ENCODE measurements around the gene EPN2.
"Not testable (repeated sequence)": the region's sequence is repeated elsewhere in the genome, so short reads cannot be mapped to it uniquely, and the experiment has no call there.

DNA sequence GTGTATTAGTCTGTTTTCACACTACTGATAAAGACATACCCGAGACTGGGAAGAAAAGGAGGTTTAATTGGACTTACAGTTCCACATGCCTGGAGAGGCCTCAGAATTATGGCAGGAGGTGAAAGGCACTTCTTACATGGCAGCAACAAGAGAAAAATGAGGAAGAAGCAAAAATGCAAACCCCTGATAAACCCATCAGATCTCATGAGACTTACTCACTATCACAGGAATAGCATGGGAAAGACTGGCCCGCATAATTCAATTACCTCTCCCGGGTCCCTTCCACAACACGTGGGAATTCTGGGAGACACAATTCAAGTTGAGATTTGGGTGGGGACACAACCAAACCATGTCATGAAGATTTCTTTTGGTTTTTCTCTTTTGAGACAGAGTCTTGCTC is 41.1 kb downstream of the EPN2 start:
- TF ChIP-seq, protein P1, sequence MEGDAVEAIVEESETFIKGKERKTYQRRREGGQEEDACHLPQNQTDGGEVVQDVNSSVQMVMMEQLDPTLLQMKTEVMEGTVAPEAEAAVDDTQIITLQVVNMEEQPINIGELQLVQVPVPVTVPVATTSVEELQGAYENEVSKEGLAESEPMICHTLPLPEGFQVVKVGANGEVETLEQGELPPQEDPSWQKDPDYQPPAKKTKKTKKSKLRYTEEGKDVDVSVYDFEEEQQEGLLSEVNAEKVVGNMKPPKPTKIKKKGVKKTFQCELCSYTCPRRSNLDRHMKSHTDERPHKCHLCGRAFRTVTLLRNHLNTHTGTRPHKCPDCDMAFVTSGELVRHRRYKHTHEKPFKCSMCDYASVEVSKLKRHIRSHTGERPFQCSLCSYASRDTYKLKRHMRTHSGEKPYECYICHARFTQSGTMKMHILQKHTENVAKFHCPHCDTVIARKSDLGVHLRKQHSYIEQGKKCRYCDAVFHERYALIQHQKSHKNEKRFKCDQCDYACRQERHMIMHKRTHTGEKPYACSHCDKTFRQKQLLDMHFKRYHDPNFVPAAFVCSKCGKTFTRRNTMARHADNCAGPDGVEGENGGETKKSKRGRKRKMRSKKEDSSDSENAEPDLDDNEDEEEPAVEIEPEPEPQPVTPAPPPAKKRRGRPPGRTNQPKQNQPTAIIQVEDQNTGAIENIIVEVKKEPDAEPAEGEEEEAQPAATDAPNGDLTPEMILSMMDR (IDR thresholded peaks at IDR 0.05; ENCODE audit: poor library complexity, severe bottlenecking): not testable (repeated sequence)
- TF ChIP-seq POLR2AphosphoS5 (IDR thresholded peaks at IDR 0.05); EZH2 (IDR thresholded peaks at IDR 0.05; ENCODE audit: borderline replicate concordance, insufficient read depth, low read length, poor library complexity, severe bottlenecking); RAD21 (conservative IDR thresholded peaks at IDR 0.05); TAF1 (IDR thresholded peaks at IDR 0.05; ENCODE audit: low read depth): not testable (repeated sequence)
